ENCODE data around the gene HBB. TPM values are rescaled to one million over a fixed set of nuclear protein-coding genes. Genes with fewer than 3 reads are reported as not detected.

Gene HBB
- total RNA-seq, 1 experiment from 2014 or later: not detected

DNA sequence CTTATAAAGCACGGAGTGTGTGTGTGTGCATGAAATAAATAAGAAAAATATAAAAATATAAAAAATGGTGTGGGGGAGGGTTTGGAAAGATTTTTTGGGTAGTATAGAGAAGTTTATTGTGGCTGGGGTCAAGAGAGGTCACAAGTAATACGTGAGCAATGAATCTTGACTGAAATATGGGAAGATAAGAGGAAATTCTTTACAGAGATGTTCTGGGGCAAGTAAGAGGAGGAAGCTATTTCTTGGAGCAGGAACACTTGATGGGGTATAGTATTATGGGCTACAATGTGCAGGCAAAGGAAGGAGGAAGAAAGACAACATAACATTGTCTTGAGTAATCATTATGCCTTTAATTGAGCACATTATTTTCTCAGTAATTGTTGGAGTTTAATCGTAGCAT lies 5.3 kb upstream of the HBB start:
- no peaks in the 10 kb centered on the region for H3K27me3 Mint-ChIP-seq (ENCODE audit: unreplicated experiment)
- H3K36me3 Mint-ChIP-seq (ENCODE audit: insufficient read depth, unreplicated experiment): no peaks in the 10 kb centered on the region
- H3K4me1 Mint-ChIP-seq (ENCODE audit: low read depth, unreplicated experiment): no peaks in the 10 kb centered on the region
- no peak for DNase-seq
- intact Hi-C loops (cut with micrococcal nuclease; ENCODE audit: unreplicated experiment): no loop called here
- no TSS peak for BruUV-seq (replicated peaks)
- H3K27ac Mint-ChIP-seq (ENCODE audit: unreplicated experiment): no peak overlapping the region
- H3K4me3 Mint-ChIP-seq (ENCODE audit: low read depth, unreplicated experiment): no peak overlapping the region
- CTCF ChIA-PET: no interaction called here
- TF ChIP-seq, protein P1, sequence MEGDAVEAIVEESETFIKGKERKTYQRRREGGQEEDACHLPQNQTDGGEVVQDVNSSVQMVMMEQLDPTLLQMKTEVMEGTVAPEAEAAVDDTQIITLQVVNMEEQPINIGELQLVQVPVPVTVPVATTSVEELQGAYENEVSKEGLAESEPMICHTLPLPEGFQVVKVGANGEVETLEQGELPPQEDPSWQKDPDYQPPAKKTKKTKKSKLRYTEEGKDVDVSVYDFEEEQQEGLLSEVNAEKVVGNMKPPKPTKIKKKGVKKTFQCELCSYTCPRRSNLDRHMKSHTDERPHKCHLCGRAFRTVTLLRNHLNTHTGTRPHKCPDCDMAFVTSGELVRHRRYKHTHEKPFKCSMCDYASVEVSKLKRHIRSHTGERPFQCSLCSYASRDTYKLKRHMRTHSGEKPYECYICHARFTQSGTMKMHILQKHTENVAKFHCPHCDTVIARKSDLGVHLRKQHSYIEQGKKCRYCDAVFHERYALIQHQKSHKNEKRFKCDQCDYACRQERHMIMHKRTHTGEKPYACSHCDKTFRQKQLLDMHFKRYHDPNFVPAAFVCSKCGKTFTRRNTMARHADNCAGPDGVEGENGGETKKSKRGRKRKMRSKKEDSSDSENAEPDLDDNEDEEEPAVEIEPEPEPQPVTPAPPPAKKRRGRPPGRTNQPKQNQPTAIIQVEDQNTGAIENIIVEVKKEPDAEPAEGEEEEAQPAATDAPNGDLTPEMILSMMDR (IDR thresholded peaks at IDR 0.05; ENCODE audit: unreplicated experiment): no peak
- H3K9me3 Mint-ChIP-seq (ENCODE audit: low read depth, unreplicated experiment): no peaks in the 10 kb centered on the region

DNA sequence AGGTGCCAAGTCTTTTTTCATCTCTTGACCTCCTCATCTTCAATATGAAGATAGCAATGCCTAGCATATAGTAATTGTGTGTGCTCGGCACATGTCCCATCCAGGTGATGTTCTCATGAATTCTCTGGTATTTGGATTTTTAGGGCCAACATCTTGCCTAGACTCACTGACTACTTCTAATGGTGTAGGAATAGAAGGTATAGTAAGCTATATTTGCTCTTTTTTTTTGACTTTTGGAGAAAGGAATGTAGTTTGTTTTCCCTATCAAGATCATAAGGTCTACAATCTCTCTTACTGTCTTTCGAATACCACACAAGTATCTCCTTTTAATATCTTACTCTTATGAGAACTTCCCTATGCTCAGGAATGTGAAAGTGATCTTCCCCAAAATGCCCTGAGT lies 4.2 kb upstream of the HBB start:
- BruUV-seq (replicated peaks): no TSS peak
- CTCF ChIA-PET: no interaction called here
- TF ChIP-seq, protein P1 (IDR thresholded peaks at IDR 0.05; ENCODE audit: unreplicated experiment): no peak
- no peaks in the 10 kb centered on the region for H3K27me3 Mint-ChIP-seq (ENCODE audit: unreplicated experiment)
- no peaks in the 10 kb centered on the region for H3K9me3 Mint-ChIP-seq (ENCODE audit: low read depth, unreplicated experiment)
- no peaks in the 10 kb centered on the region for H3K4me1 Mint-ChIP-seq (ENCODE audit: low read depth, unreplicated experiment)
- no peak for DNase-seq
- intact Hi-C loops (cut with micrococcal nuclease; ENCODE audit: unreplicated experiment): no loop called here
- no peak overlapping the region for H3K27ac Mint-ChIP-seq (ENCODE audit: unreplicated experiment)
- H3K4me3 Mint-ChIP-seq (ENCODE audit: low read depth, unreplicated experiment): no peak overlapping the region
- H3K36me3 Mint-ChIP-seq (ENCODE audit: insufficient read depth, unreplicated experiment): no peaks in the 10 kb centered on the region

DNA sequence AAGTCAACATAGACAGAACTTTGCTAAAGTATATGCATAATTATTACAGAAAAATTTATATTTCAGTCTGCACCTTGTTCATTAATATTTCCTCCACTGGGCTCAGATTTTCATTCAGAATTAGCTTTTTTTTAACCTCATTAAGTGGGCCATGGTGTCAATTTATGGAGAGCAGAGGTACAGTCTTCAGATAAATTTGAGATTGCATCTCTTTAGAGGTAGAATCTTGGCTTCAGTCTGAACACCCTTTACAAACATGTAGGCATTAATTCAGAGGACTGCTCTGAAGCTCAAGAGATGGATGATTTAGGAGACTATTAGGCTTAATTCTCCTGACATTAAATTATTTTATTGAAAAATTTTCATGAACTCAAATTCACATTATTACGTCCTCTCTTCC lies 3.4 kb upstream of the HBB start:
- BruUV-seq (replicated peaks): no TSS peak
- DNase-seq: no peak
- Mint-ChIP-seq H3K4me3 (ENCODE audit: low read depth, unreplicated experiment) (no peak overlapping the region), H3K36me3 (ENCODE audit: insufficient read depth, unreplicated experiment) (no peaks in the 10 kb centered on the region), H3K27ac (ENCODE audit: unreplicated experiment) (no peak overlapping the region), H3K27me3 (ENCODE audit: unreplicated experiment) (no peaks in the 10 kb centered on the region), H3K9me3 (ENCODE audit: low read depth, unreplicated experiment) (no peaks in the 10 kb centered on the region), H3K4me1 (ENCODE audit: low read depth, unreplicated experiment) (no peaks in the 10 kb centered on the region)
- intact Hi-C loops (cut with micrococcal nuclease; ENCODE audit: unreplicated experiment): no loop called here
- CTCF ChIA-PET: no interaction called here
- TF ChIP-seq, protein P1 (IDR thresholded peaks at IDR 0.05; ENCODE audit: unreplicated experiment): no peak

DNA sequence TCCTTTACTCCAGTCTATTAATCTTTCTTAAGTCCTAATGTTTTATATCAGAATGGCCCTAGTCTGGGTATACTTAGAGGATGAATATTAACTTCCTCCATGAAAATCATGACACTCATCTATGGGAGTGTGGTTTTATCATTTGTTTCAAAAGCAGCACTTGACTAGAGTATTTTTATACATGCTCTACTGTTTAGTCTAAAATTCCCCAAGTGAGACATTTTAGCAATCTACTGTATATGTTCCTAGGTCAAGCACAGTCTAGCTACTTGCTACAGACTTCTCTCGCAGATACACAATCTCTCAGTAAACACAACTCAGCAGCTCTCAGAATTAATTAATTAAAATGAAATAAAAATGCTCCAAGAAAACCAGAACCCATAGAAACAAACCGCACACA lies 2.9 kb upstream of the HBB start:
- no peak for DNase-seq
- no peak overlapping the region for H3K27ac Mint-ChIP-seq (ENCODE audit: unreplicated experiment)
- BruUV-seq (replicated peaks): no TSS peak
- TF ChIP-seq, protein P1 (IDR thresholded peaks at IDR 0.05; ENCODE audit: unreplicated experiment): no peak
- no peaks in the 10 kb centered on the region for H3K9me3 Mint-ChIP-seq (ENCODE audit: low read depth, unreplicated experiment)
- no peak overlapping the region for H3K4me3 Mint-ChIP-seq (ENCODE audit: low read depth, unreplicated experiment)
- intact Hi-C loops (cut with micrococcal nuclease; ENCODE audit: unreplicated experiment): no loop called here
- no peaks in the 10 kb centered on the region for H3K4me1 Mint-ChIP-seq (ENCODE audit: low read depth, unreplicated experiment)
- CTCF ChIA-PET: no interaction called here
- no peaks in the 10 kb centered on the region for H3K36me3 Mint-ChIP-seq (ENCODE audit: insufficient read depth, unreplicated experiment)
- no peaks in the 10 kb centered on the region for H3K27me3 Mint-ChIP-seq (ENCODE audit: unreplicated experiment)

DNA sequence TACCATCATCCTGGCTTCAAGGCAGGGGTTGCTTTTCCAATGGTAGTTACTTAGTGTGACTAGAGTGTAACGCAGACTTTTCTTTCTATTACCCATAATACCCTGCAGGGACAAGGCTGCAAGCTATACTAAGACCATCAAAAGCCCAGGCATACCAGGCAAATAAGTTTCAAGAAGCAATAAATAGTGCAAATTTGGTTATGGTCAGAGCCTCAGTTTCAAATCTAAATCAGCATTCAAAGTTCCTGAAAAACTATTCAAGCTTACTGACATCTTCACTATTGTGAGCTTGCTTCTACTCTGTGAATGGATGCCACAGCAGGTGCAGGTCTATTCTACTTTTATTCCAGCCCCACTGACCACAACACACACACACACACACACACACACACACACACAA lies 2.5 kb upstream of the HBB start:
- H3K9me3 Mint-ChIP-seq (ENCODE audit: low read depth, unreplicated experiment): no peaks in the 10 kb centered on the region
- CTCF ChIA-PET: no interaction called here
- no peaks in the 10 kb centered on the region for H3K36me3 Mint-ChIP-seq (ENCODE audit: insufficient read depth, unreplicated experiment)
- intact Hi-C loops (cut with micrococcal nuclease; ENCODE audit: unreplicated experiment): no loop called here
- no peak overlapping the region for H3K27ac Mint-ChIP-seq (ENCODE audit: unreplicated experiment)
- H3K27me3 Mint-ChIP-seq (ENCODE audit: unreplicated experiment): no peaks in the 10 kb centered on the region
- BruUV-seq (replicated peaks): no TSS peak
- H3K4me1 Mint-ChIP-seq (ENCODE audit: low read depth, unreplicated experiment): no peaks in the 10 kb centered on the region
- DNase-seq: no peak
- TF ChIP-seq, protein P1 (IDR thresholded peaks at IDR 0.05; ENCODE audit: unreplicated experiment): no peak
- no peak overlapping the region for H3K4me3 Mint-ChIP-seq (ENCODE audit: low read depth, unreplicated experiment)
